Mammary epithelial cell (primary cell): ENCODE data around the gene ZNF787.

Source experiments
- EZH2 ChIP-seq: IDR thresholded peaks from 2 replicates; pipeline ENCODE4 v1.6.1; 2012; ENCODE audit warnings: low read length, inconsistent platforms, borderline replicate concordance
- TF ChIP-seq, protein P1 (sequence below), 2 donors: IDR thresholded peaks in 1 of 2; conservative IDR thresholded peaks in 1 of 2; 2 replicates each; pipeline ENCODE4 v1.5.1; 2011 to 2012; ENCODE audit warnings: inconsistent platforms in 2 of 2, low read length in 2 of 2, mild to moderate bottlenecking in 2 of 2, control low read depth in 1 of 2, low read depth in 1 of 2; ENCODE audit not compliant: insufficient read depth in 1 of 2; ENCODE audit errors: extremely low read depth in 1 of 2

- TF ChIP-seq EZH2, result no peak
- TF ChIP-seq, protein P1, sequence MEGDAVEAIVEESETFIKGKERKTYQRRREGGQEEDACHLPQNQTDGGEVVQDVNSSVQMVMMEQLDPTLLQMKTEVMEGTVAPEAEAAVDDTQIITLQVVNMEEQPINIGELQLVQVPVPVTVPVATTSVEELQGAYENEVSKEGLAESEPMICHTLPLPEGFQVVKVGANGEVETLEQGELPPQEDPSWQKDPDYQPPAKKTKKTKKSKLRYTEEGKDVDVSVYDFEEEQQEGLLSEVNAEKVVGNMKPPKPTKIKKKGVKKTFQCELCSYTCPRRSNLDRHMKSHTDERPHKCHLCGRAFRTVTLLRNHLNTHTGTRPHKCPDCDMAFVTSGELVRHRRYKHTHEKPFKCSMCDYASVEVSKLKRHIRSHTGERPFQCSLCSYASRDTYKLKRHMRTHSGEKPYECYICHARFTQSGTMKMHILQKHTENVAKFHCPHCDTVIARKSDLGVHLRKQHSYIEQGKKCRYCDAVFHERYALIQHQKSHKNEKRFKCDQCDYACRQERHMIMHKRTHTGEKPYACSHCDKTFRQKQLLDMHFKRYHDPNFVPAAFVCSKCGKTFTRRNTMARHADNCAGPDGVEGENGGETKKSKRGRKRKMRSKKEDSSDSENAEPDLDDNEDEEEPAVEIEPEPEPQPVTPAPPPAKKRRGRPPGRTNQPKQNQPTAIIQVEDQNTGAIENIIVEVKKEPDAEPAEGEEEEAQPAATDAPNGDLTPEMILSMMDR (conservative IDR thresholded peaks at IDR 0.05 in 1 of 2, IDR thresholded peaks at IDR 0.05 in 1 of 2; ENCODE audit: extremely low read depth in 1 of 2, insufficient read depth in 1 of 2, low read depth in 1 of 2, low read length in 2 of 2), result no peak
These were observed 22.1 kb downstream of the ZNF787 start for GRCh38 chr19:56098731-56099568.
